Neural progenitor cell (in vitro differentiated cells): ENCODE results near the gene PRKCA. TPM values are rescaled to one million over a fixed set of nuclear protein-coding genes. Genes with fewer than 3 reads are reported as not detected.

Experiments
- DNase-seq: peaks from one replicate; pipeline ENCODE4 v3.0.0-alpha.2; 2016; ENCODE audit warnings: low spot score
- H2AFZ ChIP-seq: fragments of 200-600 bp; sonication (generic); replicated peaks from 2 replicates; pipeline ENCODE4 v1.6.1; 2016; ENCODE audit warnings: antibody characterized with exemption
- H3F3A ChIP-seq: fragments of 200-600 bp; sonication (generic); 2 replicates; pipeline ENCODE4 v1.6.1; 2016; ENCODE audit warnings: antibody characterized with exemption, low read depth
- H3K27ac ChIP-seq: fragments of 200-600 bp; sonication (generic); 2 replicates; pipeline ENCODE4 v1.5.1; 2016; ENCODE audit warnings: mild to moderate bottlenecking
- H3K27me3 ChIP-seq: fragments of 200-600 bp; sonication (generic); 2 replicates; pipeline ENCODE4 v1.6.1; 2016; ENCODE audit warnings: mild to moderate bottlenecking, moderate library complexity
- H3K36me3 ChIP-seq: fragments of 200-600 bp; sonication (generic); 2 replicates; pipeline ENCODE4 v1.5.1; 2016
- H3K4me1 ChIP-seq: fragments of 200-600 bp; sonication (generic); 2 replicates; pipeline ENCODE4 v1.6.1; 2016; ENCODE audit warnings: mixed run types
- H3K4me2 ChIP-seq: fragments of 200-600 bp; sonication (generic); 2 replicates; pipeline ENCODE4 v1.6.1; 2016
- H3K4me3 ChIP-seq: fragments of 200-600 bp; sonication (generic); 2 replicates; pipeline ENCODE4 v1.5.1; 2016
- H3K79me2 ChIP-seq: fragments of 200-600 bp; sonication (generic); 2 replicates; pipeline ENCODE4 v1.6.1; 2016; ENCODE audit warnings: low read depth
- H3K9ac ChIP-seq: fragments of 200-600 bp; sonication (generic); 2 replicates; pipeline ENCODE4 v1.6.1; 2016
- H3K9me3 ChIP-seq: fragments of 200-600 bp; sonication (generic); 2 replicates; pipeline ENCODE4 v1.5.1; 2016; ENCODE audit warnings: low read depth
- H4K20me1 ChIP-seq: fragments of 200-600 bp; sonication (generic); 2 replicates; pipeline ENCODE4 v1.6.1; 2016; ENCODE audit warnings: low read depth
- H3K27ac Mint-ChIP-seq: 3 replicates; pipeline ENCODE4 v1.8.0; 2021; ENCODE audit warnings: mixed read lengths
- H3K27me3 Mint-ChIP-seq: 2 replicates; pipeline ENCODE4 v1.8.0; 2022; ENCODE audit warnings: low read depth, mild to moderate bottlenecking, inconsistent platforms, moderate library complexity, mixed read lengths; ENCODE audit not compliant: insufficient read depth
- H3K36me3 Mint-ChIP-seq: 3 replicates; pipeline ENCODE4 v1.8.0; 2021; ENCODE audit warnings: mixed read lengths
- H3K4me1 Mint-ChIP-seq: 3 replicates; pipeline ENCODE4 v1.8.0; 2021; ENCODE audit warnings: mixed read lengths
- H3K4me3 Mint-ChIP-seq: 3 replicates; pipeline ENCODE4 v1.8.0; 2021; ENCODE audit warnings: mild to moderate bottlenecking, moderate library complexity, mixed read lengths
- H3K9me3 Mint-ChIP-seq: 3 replicates; pipeline ENCODE4 v1.8.0; 2020; ENCODE audit warnings: mixed read lengths
- EZH2 ChIP-seq: fragments of 200-600 bp; sonication (generic); IDR thresholded peaks from 2 replicates; pipeline ENCODE4 v1.6.1; 2017; ENCODE audit warnings: antibody characterized with exemption, mild to moderate bottlenecking, moderate library complexity
- EZH2phosphoT487 ChIP-seq: fragments of 200-600 bp; sonication (generic); IDR thresholded peaks from 2 replicates; pipeline ENCODE4 v1.6.1; 2017; ENCODE audit warnings: antibody characterized with exemption
- total RNA-seq: library from RNA; depleted of rRNA; stranded (reverse); fragments of >200 nt; gene quantifications from 2 replicates; pipeline ENCODE4 v1.2.3, GENCODE V29; 2015; ENCODE audit warnings: low replicate concordance
- TF ChIP-seq, protein P1 (sequence below): fragments of 200-600 bp; sonication (generic); IDR thresholded peaks from 2 replicates; pipeline ENCODE4 v1.5.1; 2017; ENCODE audit warnings: antibody characterized with exemption, mild to moderate bottlenecking

The PRKCA gene
- total RNA-seq, 1 donor from 2014 or later: 2.1 TPM

DNA sequence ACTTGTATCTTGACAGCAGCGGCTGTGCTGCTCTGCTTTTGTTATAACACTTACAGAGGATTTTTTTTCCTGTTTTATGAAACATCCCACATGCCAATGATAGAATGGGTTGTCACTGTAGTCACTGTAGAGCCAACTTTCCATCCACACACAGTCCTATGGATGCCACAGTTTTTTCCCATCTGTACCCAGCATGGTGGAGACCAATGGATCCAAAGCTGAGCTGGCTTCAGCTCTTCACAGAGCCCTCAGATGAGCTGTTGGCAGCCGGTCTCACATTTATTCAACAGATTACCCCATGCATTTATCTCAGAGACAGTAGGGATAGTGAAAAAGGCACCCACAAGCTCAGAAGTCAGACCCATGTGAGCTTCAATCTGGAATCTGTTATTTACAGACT lies 441.1 kb downstream of the PRKCA start:
- peaks cover 15% of the 10 kb centered on the region for H3K36me3 Mint-ChIP-seq
- Histone ChIP-seq H4K20me1 (no peaks in the 10 kb centered on the region), H3K79me2 (no peaks in the 10 kb centered on the region), H3K4me1 (peaks cover 13% of the 10 kb centered on the region), H3K27ac (no peak overlapping the region), H3K4me3 (no peak overlapping the region), H3K9ac (no peak overlapping the region), H3K9me3 (no peaks in the 10 kb centered on the region), H3K4me2 (no peak overlapping the region), H3F3A (no peaks in the 10 kb centered on the region), H3K36me3 (no peaks in the 10 kb centered on the region), H2AFZ (no peak overlapping the region), H3K27me3 (no peaks in the 10 kb centered on the region)
- peaks cover 4% of the 10 kb centered on the region for H3K27me3 Mint-ChIP-seq
- no peak for TF ChIP-seq EZH2
- TF ChIP-seq, protein P1, sequence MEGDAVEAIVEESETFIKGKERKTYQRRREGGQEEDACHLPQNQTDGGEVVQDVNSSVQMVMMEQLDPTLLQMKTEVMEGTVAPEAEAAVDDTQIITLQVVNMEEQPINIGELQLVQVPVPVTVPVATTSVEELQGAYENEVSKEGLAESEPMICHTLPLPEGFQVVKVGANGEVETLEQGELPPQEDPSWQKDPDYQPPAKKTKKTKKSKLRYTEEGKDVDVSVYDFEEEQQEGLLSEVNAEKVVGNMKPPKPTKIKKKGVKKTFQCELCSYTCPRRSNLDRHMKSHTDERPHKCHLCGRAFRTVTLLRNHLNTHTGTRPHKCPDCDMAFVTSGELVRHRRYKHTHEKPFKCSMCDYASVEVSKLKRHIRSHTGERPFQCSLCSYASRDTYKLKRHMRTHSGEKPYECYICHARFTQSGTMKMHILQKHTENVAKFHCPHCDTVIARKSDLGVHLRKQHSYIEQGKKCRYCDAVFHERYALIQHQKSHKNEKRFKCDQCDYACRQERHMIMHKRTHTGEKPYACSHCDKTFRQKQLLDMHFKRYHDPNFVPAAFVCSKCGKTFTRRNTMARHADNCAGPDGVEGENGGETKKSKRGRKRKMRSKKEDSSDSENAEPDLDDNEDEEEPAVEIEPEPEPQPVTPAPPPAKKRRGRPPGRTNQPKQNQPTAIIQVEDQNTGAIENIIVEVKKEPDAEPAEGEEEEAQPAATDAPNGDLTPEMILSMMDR: no peak
- H3K9me3 Mint-ChIP-seq: no peaks in the 10 kb centered on the region
- H3K4me1 Mint-ChIP-seq: peaks cover 49% of the 10 kb centered on the region
- no peak overlapping the region for H3K4me3 Mint-ChIP-seq
- no peak overlapping the region for H3K27ac Mint-ChIP-seq
- DNase-seq: no peak

DNA sequence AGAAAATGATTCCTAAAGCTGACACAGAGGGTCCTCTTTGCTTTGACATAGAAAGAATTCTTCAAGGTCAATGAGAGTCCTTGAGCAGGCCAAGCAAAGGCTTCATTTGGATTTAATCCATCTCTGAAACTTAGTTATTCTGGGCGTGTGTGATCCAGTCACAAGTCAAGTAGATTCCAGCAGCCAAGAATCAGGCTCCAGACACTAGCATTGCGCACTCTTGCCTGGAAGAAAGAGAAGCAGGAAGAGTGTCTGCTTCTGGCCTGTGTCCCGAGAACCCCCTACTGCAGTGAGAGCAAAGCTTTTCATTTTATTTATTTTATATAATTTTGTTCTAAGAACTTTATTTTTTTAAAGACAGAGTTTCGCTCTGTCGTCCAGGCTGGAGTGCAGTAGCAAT lies 444.3 kb downstream of the PRKCA start:
- Histone ChIP-seq H3K9me3 (no peaks in the 10 kb centered on the region), H3K79me2 (no peaks in the 10 kb centered on the region), H3F3A (no peaks in the 10 kb centered on the region), H3K27me3 (no peaks in the 10 kb centered on the region), H3K36me3 (no peaks in the 10 kb centered on the region), H3K4me3 (no peak overlapping the region), H3K27ac (no peak overlapping the region), H3K4me1 (peaks cover 24% of the 10 kb centered on the region), H3K9ac (no peak overlapping the region), H2AFZ (no peak overlapping the region), H3K4me2 (no peak overlapping the region), H4K20me1 (no peaks in the 10 kb centered on the region)
- H3K4me3 Mint-ChIP-seq: peak overlapping the region; percentile 50
- TF ChIP-seq EZH2 (no peak), EZH2phosphoT487 (no peak)
- TF ChIP-seq, protein P1: no peak
- DNase-seq: no peak
- H3K36me3 Mint-ChIP-seq: peaks cover 16% of the 10 kb centered on the region
- peaks cover 10% of the 10 kb centered on the region for H3K27me3 Mint-ChIP-seq
- H3K4me1 Mint-ChIP-seq: peaks cover 52% of the 10 kb centered on the region
- peak overlapping the region; percentile 87 for H3K27ac Mint-ChIP-seq
- no peaks in the 10 kb centered on the region for H3K9me3 Mint-ChIP-seq

DNA sequence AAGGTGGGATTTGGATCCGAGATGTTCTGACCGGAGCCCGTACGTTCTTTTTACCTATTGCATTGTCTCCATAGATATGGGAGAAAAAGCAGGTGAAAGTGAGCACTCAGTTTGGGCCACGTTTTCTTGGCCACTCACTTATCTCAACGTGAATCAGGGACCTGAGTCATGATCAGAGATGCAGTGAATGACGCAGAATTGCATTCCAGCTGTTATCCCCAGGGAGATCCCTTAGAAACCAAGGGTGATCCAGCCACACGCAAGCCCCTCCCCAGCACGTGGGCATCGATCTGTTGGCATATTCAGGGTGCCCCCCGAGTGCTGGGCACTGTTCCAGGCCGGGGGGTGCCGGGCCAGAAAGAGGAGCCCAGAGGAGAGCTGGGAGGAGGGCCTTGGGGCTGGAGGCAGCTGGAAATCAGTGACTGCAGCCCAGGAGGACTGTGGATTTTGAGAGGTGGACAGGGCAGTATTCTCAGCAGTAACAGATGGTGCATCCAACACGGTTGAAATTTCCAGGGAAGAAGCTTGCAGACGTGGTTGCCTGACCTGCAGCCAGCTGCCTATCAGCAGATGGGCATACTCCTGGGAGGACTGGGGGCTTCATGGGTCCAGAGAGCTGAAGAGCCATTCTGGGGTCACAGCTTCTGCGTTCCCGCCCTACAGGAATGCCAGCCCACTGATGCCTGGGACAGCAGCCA lies 445.3 kb downstream of the PRKCA start:
- Mint-ChIP-seq H3K9me3 (no peaks in the 10 kb centered on the region), H3K4me3 (no peak overlapping the region), H3K27me3 (peaks cover 8% of the 10 kb centered on the region), H3K4me1 (peaks cover 51% of the 10 kb centered on the region), H3K36me3 (peaks cover 12% of the 10 kb centered on the region), H3K27ac (peak overlapping the region; percentile 84)
- Histone ChIP-seq H3K4me2 (no peak overlapping the region), H3F3A (peaks cover under 1% of the 10 kb centered on the region), H3K9ac (no peak overlapping the region), H2AFZ (no peak overlapping the region), H3K4me1 (peaks cover 24% of the 10 kb centered on the region), H4K20me1 (no peaks in the 10 kb centered on the region), H3K9me3 (no peaks in the 10 kb centered on the region), H3K27me3 (no peaks in the 10 kb centered on the region), H3K27ac (no peak overlapping the region), H3K36me3 (no peaks in the 10 kb centered on the region), H3K4me3 (no peak overlapping the region), H3K79me2 (no peaks in the 10 kb centered on the region)
- DNase-seq: no peak
- no peak for TF ChIP-seq EZH2
- TF ChIP-seq, protein P1: no peak
- TF ChIP-seq EZH2phosphoT487: no peak
